UCSD-AML1 (cell line): ENCODE data around the gene PITPNC1.
"Not testable (repeated sequence)": the region's sequence is repeated elsewhere in the genome, so short reads cannot be mapped to it uniquely, and the experiment has no call there.

ENCODE experiments used
- DNase-seq: peaks from one replicate; lab custom pipeline; 2025; ENCODE audit not compliant: unreplicated experiment; lab: John Stamatoyannopoulos, UW

Gene PITPNC1

GRCh38 chr17:67393809-67394397, 16.8 kb downstream of the PITPNC1 start:
- no peak for DNase-seq

DNA sequence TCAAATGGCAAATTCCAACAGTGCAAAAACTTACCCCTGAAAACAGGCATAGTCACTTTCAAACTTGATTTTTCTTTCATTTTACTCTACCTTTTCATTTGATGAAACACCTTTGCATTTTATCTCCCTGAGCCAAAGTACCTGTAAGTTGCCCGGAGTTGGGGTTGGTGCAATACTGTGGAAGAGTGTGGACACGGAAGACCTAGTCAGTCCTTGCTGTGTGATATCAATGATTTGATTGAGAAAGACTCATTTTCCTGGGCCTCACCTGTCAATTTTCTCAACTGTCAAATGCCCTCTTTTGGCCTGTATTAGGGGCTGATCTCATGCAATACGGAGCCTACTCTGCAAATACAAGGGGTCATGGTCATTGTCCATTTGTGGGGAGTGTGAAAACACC, 22.6 kb downstream of the PITPNC1 start:
- no peak for DNase-seq

DNA sequence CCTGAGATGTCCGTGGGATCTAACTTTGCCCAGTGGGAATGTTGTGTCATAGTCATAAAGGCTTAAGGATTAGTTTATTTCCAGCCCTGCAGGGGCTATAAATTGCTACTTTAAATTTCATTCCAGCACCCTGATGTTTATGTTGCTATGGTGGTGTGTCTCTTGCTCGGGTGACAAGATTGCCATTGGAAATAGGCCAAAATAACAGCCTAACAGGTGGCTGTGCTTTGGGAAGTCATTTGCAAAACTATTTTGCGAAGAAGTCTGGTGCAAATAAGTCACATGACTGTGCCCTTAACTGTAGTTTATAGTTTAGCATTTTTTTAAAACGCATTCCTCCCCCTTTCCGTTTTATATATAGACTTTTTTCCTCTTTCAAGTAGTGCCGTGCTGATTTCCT, 23.1 kb downstream of the PITPNC1 start:
- no peak for DNase-seq

- DNase-seq = no peak
Observed at GRCh38 chr17:67401106-67401505, 24.0 kb downstream of the PITPNC1 start.

DNA sequence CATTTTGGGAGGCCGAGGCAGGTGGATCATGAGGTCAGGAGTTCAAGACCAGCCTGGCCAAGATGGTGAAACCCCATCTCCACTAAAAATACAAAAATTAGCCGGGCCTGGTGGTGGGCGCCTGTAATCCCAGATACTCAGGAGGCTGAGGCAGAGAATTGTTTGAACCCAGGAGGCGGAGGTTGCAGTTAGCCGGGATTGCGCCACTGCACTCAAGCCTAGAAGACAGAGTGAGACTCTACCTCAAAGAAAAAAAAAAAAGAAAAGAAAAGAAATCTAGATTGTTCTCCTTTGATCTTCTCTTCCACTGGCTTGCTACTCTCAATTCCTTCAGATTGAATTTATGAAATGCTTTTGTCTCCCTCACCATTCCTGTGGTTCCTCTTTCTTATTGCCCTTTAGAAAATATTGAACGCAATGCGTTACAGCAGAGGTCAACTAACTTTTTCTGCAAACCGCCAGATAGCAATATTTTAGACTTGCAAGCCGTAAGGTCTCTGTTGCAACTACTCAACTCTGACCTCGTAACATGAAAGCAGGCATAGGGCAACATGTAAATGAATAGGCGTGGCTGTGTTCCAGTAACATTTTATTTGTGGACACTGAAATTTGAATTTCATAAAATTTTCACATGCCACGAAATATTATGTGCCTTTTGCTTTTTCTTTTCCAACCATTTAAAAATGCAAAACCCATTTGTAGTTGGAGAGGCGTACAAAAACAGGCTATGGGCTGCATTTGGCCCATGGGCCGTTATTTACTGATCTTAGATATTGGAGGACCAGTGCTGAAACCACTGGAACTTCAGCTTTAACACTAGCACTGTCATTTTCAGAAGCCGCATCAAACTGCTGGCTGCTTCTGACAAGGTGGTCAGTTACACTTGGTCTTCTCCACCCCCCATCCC, 24.8 kb downstream of the PITPNC1 start:
- no peak for DNase-seq

DNA sequence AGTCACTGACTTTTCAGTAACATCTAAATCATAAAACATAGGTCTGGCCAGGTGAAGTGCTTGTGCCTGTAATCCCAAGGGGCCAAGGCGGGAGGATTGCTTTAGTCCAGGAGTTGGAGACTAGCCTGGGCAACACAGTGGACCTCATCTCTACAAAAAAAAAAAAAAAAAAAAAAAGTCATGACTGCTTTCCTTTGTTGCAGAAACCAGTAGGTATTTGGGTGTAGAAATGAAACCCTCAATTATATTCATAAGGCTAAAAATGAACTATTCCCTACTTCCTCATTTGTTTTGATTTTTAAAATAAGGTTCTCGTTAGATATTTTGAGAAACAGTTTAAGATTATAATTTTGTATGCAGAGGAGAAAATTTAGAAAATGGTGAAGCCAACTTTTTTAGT, 26.0 kb downstream of the PITPNC1 start:
- no peak for DNase-seq

DNA sequence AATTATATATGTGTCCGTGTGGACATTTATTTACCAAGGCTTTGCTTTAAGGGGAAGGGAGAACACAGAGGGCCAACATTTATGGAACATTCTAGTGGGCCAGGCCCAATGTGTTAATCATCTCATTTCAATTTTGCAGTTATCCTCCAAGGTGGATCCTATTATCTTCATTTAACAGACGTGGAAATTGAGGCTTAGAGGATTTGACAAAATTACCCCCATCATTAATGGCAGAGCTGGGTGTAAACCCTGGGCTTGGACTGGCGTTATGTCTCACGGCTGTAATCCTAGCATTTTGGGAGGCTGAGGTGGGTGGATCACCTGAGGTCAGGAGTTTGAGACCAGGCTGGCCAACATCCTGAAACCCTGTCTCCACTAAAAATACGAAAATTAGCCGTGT, 26.4 kb downstream of the PITPNC1 start:
- DNase-seq = no peak

GRCh38 chr17:67408455-67408830, 31.4 kb downstream of the PITPNC1 start:
- DNase-seq = not testable (repeated sequence)

GRCh38 chr17:67411397-67411796, 34.3 kb downstream of the PITPNC1 start:
- DNase-seq = no peak

DNA sequence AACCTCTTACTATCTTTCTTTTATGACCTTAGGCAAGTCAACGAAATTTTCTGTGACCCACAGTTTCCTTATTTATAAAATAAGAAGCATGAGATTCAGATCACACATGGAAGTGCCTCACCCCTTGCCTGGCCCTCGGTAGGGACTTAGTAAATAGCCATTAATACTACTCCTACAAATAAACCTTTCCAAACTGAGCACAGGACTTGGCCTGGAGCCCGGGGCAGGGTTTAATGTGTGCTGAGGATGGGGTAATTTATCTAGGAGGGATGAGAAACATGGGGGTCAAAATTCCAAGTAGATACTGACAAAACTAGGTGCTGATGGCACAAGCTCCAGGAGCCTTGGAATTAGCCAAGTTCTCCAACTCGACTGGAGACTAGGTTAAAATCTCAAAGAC, 35.0 kb downstream of the PITPNC1 start:
- DNase-seq = no peak

DNA sequence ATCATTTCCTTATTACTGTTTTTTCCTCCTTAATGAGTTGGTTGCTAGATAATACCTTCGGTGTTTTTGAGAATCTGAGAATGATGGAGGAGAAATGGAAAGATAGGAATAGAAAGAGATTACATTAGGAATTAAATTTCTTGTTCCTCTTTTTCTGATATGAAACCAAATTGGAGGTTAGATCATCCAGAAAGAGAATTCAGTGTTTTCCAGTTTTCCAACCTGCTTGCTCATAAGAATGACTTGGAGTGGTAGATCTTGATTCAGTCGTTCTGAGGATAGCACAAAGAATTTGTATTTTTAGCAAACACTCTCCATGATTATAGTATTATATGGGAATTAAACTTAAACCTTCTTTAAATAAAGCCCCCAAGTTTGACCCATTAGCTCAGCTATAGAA, 35.9 kb downstream of the PITPNC1 start:
- DNase-seq = no peak

GRCh38 chr17:67413388-67413787, 36.3 kb downstream of the PITPNC1 start:
- DNase-seq = no peak

DNA sequence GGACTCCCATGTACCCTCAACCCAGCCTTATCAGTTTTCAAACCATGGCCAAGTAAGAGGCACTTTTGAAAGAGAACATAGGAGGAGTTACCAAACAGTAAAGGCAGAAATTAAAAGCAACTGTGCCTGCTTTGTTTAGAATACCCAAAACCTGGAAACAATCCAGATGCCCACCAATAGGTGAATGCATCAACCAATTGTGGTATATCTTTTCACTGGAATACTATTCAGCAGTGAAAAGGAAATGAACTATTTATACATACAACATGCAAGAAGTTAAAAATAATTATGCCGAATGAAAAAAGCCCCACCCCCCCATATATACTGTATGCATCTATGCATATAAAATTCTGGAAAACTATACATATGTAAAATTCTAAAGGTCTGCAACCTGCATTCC, 37.0 kb downstream of the PITPNC1 start:
- DNase-seq = no peak

DNA sequence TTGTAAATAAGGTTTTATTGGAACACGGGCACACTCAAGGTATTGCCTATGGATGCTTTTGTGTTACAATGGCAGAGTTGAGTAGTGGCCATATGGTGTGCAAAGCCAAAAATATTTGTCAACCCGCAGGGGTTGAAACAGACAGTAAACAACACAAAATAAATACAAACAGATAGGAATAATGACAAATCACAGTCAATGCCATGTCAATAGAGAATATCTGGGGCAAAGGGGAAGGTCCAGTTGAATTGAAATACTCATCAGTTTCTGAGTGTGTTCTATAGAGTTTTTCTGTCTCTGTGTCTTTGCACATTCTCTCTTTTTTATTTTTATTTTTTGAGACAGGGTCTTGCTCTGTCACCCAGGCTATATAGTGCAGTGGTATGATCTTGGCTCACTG, 37.5 kb downstream of the PITPNC1 start:
- no peak for DNase-seq

- no peak for DNase-seq
Observed at GRCh38 chr17:67415291-67415690, 38.2 kb downstream of the PITPNC1 start.

- DNase-seq = no peak
Observed at GRCh38 chr17:67417507-67417906, 40.4 kb downstream of the PITPNC1 start.

GRCh38 chr17:67420994-67421393, 43.9 kb downstream of the PITPNC1 start:
- DNase-seq = no peak

DNA sequence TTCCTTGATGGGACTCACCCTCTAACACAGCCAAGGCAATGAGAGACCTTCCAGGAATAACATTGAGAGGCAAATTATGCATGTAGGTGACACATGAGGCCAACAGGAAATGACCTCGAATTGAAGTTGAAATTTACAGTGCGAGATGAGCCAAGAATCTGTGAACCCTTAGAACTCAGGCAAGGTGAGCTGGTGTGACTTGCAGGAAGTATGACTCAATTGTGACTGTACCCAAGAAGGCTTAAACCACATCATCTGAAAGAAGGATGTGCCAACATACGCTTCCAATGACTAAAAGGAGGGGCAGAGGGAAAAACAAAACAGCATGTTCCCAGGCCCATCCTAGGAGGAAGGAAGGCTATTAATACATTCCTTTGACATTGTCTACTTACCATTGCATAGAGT, 44.8 kb downstream of the PITPNC1 start:
- DNase-seq = no peak

GRCh38 chr17:67422296-67422695, 45.2 kb downstream of the PITPNC1 start:
- DNase-seq = not testable (repeated sequence)

- no peak for DNase-seq
Observed at GRCh38 chr17:67422897-67423296, 45.8 kb downstream of the PITPNC1 start.

DNA sequence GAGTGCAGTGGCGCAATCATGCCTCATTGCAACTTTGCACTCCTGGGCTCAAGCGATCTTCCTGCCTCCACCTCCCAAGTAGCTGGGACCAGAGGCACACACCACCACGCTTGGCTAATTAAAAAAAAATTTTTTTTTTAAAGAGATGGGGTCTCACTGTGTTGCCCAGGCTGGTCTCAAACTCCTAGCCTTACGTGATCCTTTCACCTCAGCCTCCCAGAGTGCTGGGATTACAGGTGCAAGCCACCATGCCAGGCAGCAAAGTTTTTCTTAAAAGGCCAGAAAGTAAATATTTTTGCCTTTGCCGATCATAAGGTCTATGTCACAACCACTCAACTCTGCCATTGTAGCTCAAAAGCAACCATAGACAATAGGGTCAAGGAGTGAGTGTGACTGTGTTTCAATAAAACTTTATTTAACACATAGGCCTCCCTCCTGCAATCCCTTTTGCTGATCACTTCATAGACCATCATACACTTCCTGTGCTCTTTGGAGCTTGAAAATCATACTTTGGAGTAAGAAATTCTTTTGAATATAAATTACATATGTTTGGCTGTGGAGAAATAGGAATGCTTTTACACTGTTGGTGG, 48.6 kb downstream of the PITPNC1 start:
- DNase-seq = no peak

DNA sequence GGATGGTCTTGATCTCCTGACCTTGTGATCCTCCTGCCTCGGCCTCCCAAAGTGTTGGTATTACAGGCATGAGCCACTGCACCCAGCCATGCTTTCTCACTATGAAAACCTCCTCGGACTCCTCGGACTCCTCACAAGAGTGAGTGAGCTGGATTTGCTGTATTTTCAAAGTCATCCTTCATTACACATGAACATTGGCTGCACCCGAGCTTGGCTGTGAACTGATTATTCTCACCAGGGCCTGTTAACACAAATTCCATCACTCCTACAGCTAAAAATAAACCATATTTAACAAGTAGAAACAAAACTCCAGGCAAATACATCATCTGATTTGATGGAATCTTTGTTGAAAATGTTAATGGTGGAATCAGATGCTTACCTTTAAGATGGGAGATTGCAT, 50.3 kb downstream of the PITPNC1 start:
- DNase-seq = no peak
